ENCODE results near the gene C1orf50.

DNA sequence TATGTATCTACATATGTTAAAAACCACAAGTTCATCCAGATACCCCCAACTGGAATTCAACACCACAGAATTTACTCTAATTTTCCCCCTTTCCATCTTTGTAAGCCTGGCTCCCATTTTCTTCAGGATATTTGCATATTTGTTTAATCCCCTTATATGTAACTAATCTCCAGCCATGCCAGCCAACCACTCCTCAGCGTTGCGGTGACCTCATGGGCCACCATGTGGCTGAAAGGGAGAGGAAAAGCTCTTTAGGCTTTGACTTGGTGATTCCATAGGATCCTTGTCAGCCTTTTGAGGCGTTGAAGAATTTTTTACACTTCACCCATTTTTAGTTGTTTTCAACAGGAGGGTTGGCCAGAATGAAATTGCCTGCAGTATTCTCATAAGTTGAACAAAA, 37.0 kb upstream of the C1orf50 start:
- TF ChIP-seq CTCF (tag by site-specific recombination; IDR thresholded peaks at IDR 0.05) (no peak), ZNF776 (tag by site-specific recombination; IDR thresholded peaks at IDR 0.05; ENCODE audit: borderline replicate concordance) (no peak), HOXA7 (CRISPR knock-in tag; IDR thresholded peaks at IDR 0.05; ENCODE audit: borderline replicate concordance) (no peak)
